HG03064 (cell line): ENCODE data around the gene PRDM16.

Source experiments
- ATAC-seq: cut with Tn5 transposase; IDR thresholded peaks from one replicate; pipeline ENCODE4 v1.9.1; 2021; ENCODE audit warnings: low read depth; ENCODE audit not compliant: unreplicated experiment

PRDM16 gene

DNA sequence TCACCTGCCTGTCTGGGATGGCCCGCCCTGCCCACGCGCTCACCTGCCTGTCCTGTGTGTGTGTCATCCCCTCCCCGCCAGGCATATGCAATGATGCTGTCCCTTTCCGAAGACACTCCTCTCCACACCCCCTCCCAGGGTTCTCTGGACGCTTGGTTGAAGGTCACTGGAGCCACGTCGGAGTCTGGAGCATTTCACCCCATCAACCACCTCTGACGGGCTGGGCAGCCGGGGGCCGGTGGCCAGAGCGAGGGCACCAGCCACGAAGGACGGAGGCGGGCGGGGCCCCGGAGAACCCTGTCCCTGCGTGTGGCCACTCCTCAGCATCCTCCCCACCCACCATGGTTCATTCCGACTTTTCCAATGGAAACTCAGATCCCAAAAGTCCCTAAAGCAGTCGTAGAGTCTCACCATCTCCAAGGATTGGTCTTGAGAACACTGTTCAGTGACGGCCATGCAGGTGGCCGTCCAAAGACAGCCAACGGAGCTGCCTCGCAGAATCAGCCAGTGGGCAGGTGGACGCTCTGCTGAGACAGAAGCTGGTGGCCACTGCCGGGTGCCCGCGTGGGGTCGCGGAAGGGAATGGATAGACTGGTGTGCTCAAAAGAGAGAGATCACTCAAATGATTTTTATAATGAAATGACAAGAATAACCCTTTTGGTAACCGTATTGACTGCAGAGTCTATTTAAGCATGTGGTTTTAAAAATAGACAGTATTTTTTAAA is 364.8 kb downstream of the PRDM16 start:
- no peak for ATAC-seq

DNA sequence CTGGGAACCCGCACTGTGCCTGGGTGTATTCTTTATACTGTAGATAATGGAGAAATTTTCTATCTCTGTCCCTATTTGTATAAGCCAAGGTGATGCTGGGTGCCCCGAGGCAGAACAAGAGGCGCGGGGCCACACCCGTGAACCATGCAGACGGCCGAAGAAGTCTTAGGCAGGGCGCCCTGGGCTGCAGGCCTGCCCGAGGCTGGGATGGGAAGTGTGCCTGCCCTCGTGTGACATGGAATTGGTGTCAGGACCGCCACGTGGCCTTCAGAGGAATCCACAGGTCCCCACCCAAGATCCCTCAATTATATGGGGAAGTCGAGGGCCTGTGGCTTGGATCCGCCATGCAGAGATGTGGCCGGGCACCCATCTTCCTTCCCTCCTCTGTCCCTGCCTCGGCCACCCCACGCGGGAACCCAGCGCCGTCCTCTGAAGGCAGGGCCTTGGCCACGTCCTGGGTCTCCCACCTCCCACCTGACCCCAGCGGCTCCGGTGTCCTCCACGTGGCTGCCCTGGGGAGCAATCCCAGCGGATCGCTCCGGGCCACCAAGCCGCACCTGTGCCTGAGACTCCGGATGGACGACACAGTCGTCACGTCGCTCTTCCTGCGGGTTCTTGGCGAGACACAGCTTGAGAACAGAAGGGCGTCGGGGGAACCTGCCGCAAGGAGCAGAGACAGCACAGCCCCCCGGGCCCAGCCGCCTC is 365.6 kb downstream of the PRDM16 start:
- ATAC-seq = no peak

DNA sequence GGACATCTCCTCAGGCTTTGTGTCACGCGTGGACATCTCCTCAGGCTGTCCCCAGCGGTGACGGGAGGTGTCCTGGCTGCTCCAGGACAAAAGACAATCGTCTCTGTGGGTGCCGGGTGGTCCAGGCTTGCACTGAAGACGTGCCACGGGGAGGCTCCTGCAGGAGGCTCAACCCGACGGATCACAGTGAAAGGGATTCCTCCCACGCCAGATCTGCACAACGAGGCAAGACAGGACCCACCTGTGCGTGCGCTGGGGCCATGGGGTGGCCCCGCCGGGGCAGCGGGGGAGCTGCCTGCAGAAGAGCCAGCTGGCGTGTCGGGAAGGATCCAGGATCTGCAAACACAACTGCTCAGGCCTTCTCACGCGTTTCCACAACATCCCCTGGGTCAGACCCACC is 366.7 kb downstream of the PRDM16 start:
- ATAC-seq = no peak

DNA sequence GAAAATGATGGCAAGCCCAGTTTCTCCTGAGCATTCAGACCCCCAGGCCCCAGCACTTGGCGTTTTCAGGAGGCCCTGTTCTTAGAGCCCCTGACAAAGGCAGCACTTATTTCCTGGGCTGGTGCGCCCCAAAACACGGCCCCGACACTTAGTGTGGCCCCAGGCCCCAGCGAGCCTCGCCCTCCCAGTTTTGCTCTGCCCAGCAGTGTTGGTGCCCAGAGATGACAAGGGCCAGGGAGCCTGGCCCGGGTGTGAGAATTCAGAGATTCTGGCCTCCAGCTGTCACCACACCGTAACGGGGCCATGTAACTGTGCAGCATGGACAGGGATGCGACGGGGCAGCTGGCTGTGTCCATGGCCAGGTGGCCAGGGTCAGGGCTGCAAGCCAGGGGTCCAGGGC is 367.4 kb downstream of the PRDM16 start:
- ATAC-seq = no peak

DNA sequence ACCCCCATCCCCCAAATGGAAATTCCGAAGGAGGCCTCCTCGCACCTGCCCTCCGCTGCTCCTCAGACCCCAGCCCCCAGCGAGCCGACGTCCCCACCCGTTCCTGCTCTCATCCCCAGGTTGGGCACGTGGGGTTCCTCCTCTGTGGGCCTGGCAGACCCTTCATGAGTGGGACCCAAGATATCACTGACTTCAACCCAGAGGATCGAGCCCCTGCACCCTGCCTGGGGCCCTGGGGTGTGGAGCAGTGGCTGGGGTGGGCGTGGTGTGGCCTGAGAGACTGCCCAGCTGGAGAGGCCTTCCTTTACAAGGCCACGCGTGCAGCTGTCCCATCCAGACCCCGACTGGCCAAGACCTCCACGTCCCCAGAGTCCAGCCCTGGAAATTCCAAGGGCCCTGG is 367.9 kb downstream of the PRDM16 start:
- ATAC-seq = no peak

DNA sequence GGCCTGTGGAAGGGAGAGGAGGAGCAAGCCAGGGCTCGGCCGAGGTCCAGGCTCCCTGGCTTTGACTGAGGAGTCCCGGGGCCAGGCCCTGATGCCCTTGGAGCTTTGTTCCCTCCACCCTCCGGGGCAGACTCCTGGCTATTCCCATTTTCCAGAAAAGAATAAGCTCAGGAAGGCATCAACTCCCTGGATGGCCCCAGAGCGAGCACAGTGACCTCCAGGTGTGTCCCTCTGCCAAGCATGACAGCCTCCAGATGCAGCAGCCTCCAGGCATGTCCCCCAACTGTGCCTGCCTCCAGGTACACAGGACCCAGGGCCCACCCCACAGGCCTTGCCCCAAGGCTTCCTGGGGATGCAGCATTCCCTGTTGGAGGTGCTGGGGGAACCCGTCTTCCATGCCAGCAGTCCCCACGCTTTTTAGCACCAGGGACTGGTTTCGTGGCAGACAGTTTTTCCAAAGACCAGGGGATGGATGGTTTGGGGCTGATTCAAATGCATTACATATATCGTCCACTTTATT is 369.7 kb downstream of the PRDM16 start:
- ATAC-seq = no peak

DNA sequence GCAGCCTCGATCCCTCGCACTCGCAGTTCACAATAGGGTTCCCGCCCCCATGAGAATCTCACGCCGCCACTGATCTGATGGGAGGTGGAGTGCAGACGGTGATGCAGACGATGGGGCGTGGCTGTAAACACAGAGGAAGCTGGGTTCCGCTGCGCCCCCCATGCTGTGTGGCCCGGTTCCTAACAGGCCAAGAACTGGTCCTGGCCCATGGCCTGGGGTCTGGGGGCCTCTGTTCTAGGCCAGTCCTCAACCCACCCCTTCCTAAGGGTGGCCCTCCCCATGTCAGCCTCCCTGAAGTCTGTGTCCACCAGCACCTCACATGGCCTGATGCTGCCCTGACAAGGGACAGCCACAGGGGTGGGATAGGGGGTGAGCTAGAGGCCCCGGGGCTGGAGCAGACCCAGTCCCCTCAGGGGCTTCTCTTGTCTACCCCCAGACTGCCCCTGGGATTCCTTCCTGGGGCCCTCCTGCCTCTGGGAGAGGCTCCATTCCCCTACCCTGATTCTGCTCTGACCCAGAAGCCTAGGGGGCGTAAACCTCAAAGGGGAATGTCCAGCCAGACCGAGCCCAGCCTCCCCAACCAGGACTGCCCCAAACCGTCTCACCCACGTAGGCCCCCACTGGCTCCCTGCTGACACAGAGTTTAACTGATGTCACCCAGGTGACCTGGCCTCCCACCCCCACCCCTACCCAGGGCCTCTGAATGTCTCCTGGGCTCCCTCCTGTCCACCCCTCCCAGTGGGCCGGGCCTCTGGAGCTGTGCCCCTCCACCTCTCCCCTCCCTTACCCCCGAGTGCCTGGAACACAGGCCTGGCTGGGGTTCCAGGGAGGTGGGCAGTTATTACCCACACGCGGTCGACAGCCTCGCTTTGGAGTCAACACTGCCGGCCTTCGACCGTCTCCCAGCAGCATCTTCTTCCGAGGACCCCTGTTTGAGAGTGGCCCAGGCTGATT is 370.6 kb downstream of the PRDM16 start:
- ATAC-seq = no peak

DNA sequence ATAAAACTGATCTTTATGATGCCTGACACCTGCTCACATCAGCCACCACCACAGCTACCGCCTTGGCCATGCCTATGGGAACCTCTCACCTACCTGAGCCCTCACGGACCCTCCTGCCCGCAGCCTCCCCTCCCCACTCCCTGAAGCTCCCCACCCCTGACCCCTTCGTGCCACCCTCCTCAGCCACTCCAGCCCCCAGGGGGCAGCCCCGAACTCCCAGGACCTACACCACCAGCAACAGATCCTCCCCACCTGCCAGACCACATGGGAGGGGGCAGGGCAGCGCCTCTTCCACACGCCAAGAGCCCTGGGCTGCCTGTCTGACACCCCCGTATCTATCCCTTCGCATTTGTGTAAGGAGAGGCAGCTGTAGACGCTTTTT is 371.3 kb downstream of the PRDM16 start:
- ATAC-seq = no peak

DNA sequence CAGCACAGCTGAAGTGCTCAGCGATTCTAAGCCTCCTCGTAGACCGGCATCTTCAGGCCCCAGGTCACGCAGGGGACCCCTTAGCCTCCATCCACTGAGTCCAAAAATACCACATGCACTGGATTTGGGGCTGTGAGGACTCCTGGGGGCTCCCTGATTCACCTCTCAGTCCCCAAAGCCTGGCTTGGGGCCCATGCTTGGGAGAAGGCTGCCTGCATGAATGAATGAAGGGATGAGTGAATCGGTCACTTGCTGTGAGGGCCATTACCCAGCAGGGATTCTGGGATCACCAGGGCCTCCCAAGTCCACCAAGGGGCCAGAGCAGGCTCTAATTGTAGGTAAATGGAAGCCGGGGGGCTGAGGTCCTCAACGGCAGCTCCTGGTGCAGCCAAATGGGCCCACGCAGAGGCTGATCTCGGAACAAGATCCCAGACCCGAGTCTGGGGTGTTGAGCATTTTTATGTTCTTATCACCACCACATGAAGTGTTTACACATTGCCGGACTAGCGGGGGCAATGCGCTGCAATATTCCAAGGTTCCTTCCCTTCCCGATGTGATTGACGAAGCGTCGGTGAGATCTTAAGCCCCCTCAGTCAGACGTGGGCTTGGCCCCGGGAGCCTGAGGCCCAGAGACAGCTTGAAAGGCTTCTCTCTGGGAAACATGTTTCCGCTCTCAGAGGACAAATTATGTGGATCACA is 371.9 kb downstream of the PRDM16 start:
- no peak for ATAC-seq

DNA sequence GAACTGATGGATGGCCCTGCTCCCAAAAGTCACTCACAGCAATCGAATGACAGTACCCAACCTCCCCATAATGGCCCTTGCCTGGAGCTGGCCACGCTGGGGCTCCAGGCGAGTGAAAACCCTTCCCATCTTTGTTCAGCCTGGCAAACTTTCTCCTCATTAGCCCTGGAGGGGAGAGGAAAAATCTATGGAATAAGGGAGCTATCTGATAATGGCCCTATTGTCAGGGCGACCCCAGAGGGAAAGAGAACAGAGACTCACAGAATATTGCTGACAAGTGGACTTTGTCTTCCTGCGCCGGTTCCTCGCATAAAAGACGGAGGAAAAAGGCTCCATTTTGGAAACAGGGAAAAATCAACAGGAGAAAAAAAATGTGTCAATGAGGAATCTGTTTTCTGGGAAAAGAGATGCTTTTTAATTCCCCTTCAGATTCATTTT is 372.4 kb downstream of the PRDM16 start:
- no peak for ATAC-seq

DNA sequence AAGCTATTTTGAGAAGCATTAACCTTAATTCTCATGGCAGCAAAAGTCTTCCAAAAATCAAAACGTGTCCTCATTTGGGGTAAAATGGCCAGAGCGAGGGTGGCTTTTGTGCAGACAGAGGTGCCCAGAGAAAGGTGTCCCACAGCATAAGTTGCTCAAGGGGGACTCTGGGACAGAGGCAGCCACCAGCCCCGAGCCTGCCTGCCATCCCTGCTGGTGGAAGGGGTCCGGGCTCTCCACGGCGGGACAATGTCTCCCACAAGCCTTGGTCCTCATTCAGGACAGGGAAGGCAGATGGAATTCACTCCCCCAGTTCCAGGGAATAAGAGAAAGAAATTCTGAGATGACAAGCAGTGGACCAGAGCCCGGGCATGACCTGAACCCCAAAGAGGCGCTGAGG is 372.9 kb downstream of the PRDM16 start:
- ATAC-seq = no peak

DNA sequence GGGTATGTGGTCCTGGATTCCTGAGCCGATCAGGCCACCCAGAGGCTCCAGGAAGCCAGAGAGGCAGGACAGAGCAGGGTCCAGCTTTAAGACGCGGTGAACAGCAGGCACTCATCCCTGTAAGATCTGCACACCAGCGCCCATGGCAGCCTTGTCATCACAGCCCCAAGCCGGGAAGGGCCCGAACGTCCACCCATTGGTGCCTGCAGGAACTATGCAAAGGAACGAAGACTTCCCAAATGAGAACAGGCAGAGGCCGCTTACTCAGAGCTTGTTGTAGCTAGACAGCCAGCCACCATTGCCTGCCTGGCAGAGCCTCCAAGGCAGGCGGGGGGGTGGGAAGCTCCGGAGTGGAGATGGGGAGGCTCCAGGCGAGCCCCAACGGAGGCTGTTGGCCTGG is 373.3 kb downstream of the PRDM16 start:
- ATAC-seq = no peak

DNA sequence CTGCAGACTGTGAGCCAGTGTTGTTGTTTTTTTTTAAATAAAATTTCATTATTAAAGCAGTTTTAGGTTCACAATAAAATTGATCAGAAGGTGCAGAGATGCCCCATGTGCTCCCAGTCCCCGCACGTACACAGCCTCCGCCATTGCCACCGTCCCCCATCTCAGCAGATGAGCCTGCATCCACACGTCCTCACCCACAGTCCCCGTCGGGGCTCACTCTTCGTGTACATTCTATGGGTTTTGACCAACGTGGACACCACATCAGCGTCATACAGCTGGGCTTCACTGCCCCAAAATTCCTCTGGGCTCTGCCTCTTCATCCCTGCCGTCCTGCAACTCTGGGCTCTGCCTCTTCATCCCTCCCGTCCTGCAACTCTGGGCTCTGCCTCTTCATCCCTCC is 373.9 kb downstream of the PRDM16 start:
- ATAC-seq = no peak

DNA sequence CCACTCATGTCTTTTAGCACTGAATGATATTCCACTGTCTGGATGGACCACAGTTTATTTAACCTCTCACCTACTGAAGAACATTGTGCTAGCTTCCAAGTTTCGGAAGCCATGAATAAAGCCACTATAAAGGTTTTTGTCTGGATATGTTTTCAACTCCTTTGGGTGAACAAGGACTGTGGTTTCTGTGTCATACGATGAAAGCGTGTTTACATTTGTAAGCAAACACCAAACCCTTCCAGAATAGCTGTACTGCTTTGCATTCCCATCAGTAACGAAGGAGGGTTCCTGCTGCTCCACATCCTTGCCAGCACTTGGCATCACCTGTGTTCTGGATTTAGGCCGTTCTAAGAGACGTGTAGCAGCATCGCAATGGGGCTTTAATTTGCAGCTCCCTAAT is 374.8 kb downstream of the PRDM16 start:
- ATAC-seq = no peak

DNA sequence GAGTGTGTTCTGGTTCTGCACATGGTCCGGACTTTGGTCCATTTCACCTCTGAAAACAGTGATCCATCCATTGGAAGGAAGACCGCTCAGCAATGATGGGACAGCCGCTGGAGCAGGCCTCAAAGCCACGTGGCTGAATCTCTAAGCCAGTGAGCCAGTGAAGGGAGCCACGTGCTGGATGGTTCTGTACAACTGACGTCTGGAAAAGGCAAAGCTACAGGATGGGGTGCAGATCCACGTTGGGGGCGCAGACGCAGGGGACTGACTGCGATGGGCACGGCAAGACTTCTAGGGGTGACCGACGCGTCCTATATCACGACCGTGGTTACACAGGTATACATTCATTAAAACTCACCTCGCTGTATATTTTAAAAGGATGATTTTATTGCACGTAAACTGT is 375.3 kb downstream of the PRDM16 start:
- ATAC-seq = no peak

DNA sequence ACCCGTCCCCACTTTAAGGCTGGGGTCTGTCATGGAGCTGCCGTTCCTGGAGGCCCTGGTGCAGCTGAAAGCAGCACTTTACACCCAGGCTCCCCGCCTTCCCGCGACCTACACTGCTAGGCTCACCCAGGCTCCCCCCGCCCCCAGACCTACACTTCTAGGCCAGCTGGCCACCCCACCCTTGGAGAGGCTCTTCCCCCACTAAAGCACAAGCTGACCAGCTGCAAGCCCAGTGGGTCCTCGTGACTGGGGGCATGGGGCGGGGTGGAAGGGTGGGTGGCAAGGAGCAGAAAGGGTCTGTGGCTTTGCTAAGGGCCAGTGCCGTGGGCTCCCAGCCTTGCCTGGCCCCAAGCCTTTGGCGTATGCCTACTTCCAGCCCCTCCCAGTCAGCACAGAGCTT is 375.7 kb downstream of the PRDM16 start:
- no peak for ATAC-seq

DNA sequence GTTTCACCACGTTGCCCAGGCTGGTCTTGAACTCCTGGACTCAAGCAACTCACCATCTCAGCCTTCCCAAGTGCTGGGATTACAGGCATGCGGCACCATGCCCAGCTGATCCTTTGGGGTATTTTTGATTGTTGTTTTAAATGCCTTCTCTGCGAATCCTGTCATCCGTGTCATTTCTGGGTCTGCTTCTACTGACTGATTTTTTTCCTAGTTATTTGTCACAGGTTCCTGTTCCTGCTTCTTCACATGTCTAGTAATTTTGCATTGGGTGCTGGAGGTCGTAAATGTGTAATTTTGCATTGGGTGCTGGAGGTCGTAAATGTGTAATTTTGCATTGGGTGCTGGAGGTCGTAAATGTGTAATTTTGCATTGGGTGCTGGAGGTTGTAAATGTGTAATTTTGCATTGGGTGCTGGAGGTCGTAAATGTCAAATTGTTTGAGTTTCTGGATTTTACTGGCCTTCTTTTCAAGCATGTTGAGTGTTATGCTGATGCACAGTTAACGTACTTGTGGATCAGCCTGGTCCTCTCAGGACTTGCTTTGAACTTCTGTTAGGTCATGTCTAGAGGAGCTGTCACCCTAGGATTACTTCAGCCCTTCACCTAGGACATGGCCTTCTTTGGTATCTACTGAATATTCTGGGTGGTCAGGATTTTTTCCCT is 381.3 kb downstream of the PRDM16 start:
- ATAC-seq = no peak

DNA sequence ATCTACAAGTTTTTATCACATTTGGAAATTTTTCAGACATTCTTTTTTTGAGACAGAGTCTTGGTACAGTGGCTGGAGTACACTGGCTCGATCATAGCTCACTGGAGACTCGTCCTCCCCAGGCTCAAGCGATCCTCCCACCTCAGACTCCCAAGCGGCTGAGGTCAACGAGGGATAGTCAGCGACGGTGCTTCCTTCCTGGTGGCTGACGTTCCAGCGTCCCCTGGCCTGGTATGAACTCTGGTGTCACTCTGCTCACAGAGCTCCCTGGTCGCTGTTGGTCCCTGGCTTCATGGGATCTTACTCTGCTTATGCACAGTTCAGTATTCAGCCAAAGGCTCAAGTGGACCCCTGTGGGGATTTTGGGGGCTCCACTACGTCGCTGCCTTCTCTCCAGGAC is 382.0 kb downstream of the PRDM16 start:
- ATAC-seq = no peak

DNA sequence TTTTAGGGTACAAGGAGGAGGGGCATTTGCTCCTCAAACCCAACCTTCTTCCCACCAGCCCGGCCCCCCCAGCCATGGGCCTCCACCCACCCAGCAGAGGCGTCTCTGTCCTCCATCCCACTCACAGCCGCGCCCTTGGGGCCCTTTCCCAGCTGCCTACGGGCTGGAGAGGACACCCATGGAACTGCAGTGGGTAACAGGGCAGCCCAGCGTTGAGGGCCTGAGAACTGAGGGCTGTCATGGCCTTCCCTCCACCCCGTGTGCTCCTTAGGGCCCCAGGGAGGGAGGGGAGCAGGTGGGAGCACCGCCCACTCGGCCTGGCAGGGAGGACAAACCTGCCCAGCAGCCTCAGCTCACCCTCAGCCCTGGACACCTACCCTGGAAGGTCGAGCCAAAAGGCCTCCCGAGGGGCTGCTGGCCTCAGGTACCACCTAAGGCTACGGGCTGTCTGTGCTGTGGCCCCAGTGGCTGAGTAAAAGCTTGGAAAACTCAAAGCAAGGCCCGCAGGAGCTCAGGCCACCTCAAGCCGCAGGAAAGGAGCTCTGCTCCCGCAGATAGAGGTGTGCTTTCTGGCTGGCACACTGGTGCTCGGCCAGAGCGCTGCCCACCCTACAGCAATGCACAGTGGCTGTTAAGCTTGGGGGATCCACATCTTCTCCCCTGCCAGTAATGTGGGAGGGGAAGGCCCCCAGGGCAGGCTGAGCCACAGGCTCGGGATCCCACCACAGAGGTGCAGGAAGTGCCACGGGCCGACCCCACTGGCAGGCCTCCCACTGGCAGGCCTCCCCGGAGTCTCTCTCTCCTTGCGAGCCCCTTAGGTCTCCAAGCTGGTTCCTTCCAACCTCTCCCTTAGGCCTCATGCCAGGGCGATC is 383.2 kb downstream of the PRDM16 start:
- no peak for ATAC-seq
